HG03439 (cell line): ENCODE results near the gene ACMSD.

Experiments used
- ATAC-seq: cut with Tn5 transposase; IDR thresholded peaks from one replicate; pipeline ENCODE4 v1.9.1; 2021; ENCODE audit warnings: mild to moderate bottlenecking, moderate library complexity; ENCODE audit not compliant: unreplicated experiment

ACMSD gene

GRCh38 chr2:134943540-134943939 lies 105.1 kb downstream of the ACMSD start:
- ATAC-seq, result peak; percentile 65

GRCh38 chr2:134944975-134945374 lies 106.6 kb downstream of the ACMSD start:
- ATAC-seq, result no peak

- no peak for ATAC-seq
Observed at GRCh38 chr2:134946073-134946472, 107.7 kb downstream of the ACMSD start.

GRCh38 chr2:134949981-134950708 lies 111.7 kb downstream of the ACMSD start:
- no peak for ATAC-seq

- ATAC-seq, result no peak
Observed at GRCh38 chr2:134950886-134951285, 112.5 kb downstream of the ACMSD start.
